IMR-90 (cell line): Measurements from ENCODE around the gene CCDC17.

ENCODE experiments used
- CEBPB ChIP-seq: IDR thresholded peaks from 2 replicates; pipeline ENCODE4 v1.6.1; 2012; ENCODE audit warnings: low read depth, low read length, improper control_type of control experiment
- CHD1 ChIP-seq: IDR thresholded peaks from 2 replicates; pipeline ENCODE4 v1.6.1; 2012; ENCODE audit warnings: low read depth, low read length, improper control_type of control experiment
- POLR2A ChIP-seq: IDR thresholded peaks from 2 replicates; pipeline ENCODE4 v1.6.1; 2012; ENCODE audit warnings: mild to moderate bottlenecking, low read depth, low read length
- RAD21 ChIP-seq: IDR thresholded peaks from 2 replicates; pipeline ENCODE4 v1.6.1; 2012; ENCODE audit warnings: low read length, improper control_type of control experiment
- RCOR1 ChIP-seq: IDR thresholded peaks from 2 replicates; pipeline ENCODE4 v1.6.1; 2012; ENCODE audit warnings: mild to moderate bottlenecking, low read length, improper control_type of control experiment; ENCODE audit not compliant: insufficient replicate concordance
- TF ChIP-seq, protein P1 (sequence below): conservative IDR thresholded peaks from 2 replicates; pipeline ENCODE4 v1.5.1; 2012; ENCODE audit warnings: mild to moderate bottlenecking, low read depth, low read length, improper control_type of control experiment
- TF ChIP-seq, protein P2 (sequence below): fragments of 150-350 bp; IDR thresholded peaks from 2 replicates; pipeline ENCODE4 v1.6.1; 2017; ENCODE audit warnings: mild to moderate bottlenecking, antibody characterized with exemption, low read length, low read depth

DNA sequence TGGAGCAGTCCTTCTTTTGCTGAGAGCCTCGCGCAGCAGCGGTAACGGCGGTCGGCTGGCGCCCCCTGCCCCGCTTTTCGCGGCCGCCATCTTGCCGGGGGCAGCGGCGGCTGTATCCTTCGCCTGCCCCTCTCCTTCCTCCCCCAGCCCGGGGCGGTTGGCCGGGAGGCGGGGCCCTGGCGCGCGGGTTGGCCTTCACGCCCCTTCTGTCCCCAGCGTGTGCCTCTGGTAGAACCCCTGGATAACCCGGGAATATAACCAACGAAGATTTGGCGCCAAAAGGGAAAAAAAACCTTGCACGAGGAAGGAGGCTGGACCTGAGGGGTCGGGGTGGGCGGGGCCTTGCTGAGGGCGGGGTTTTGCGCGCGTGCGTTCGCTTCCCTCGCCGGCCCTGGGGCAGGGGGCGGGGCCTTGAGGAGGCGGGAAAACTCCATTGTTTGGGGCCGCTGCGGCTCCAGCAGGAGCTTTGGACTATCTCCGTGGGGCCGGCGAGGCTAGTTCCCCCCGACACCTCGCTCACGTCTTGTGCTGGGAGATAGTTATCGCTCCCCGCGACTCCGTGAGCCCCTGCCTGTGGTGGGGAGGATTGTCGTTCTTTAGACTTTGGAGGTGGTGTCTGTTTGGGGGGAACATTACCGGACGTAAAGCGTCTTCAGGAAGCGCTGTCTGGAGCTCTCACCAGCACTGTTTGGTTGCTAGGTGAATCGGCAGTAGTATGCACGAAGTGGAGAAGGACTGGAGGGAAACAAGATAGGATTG is 39.3 kb downstream of the CCDC17 start:
- TF ChIP-seq, protein P1, sequence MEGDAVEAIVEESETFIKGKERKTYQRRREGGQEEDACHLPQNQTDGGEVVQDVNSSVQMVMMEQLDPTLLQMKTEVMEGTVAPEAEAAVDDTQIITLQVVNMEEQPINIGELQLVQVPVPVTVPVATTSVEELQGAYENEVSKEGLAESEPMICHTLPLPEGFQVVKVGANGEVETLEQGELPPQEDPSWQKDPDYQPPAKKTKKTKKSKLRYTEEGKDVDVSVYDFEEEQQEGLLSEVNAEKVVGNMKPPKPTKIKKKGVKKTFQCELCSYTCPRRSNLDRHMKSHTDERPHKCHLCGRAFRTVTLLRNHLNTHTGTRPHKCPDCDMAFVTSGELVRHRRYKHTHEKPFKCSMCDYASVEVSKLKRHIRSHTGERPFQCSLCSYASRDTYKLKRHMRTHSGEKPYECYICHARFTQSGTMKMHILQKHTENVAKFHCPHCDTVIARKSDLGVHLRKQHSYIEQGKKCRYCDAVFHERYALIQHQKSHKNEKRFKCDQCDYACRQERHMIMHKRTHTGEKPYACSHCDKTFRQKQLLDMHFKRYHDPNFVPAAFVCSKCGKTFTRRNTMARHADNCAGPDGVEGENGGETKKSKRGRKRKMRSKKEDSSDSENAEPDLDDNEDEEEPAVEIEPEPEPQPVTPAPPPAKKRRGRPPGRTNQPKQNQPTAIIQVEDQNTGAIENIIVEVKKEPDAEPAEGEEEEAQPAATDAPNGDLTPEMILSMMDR = 0 out of 2 replicates have a peak, but pooled peaks have one; percentile 14
- no peak for TF ChIP-seq POLR2A
- TF ChIP-seq RAD21 = no peak
- no peak for TF ChIP-seq CHD1
- TF ChIP-seq, protein P2, sequence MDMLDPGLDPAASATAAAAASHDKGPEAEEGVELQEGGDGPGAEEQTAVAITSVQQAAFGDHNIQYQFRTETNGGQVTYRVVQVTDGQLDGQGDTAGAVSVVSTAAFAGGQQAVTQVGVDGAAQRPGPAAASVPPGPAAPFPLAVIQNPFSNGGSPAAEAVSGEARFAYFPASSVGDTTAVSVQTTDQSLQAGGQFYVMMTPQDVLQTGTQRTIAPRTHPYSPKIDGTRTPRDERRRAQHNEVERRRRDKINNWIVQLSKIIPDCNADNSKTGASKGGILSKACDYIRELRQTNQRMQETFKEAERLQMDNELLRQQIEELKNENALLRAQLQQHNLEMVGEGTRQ = no peak
- TF ChIP-seq CEBPB = no peak
- TF ChIP-seq RCOR1 = no peak
